ENCODE results near the gene CFAP52.
"Not testable (repeated sequence)": the region's sequence is repeated elsewhere in the genome, so short reads cannot be mapped to it uniquely, and the experiment has no call there.

CFAP52 gene

GRCh38 chr17:9606453-9606852, 30.0 kb downstream of the CFAP52 start:
- no peaks in the 10 kb centered on the region for H3K9me3 Mint-ChIP-seq
- no peaks in the 10 kb centered on the region for H3K4me1 Mint-ChIP-seq (ENCODE audit: low read depth)
- H3K27me3 Mint-ChIP-seq: peaks cover 24% of the 10 kb centered on the region
- H3K27ac Mint-ChIP-seq: no peak overlapping the region
- no peak overlapping the region for H3K4me3 Mint-ChIP-seq
- no peak for DNase-seq
- H3K36me3 Mint-ChIP-seq (ENCODE audit: low read depth): no peaks in the 10 kb centered on the region

DNA sequence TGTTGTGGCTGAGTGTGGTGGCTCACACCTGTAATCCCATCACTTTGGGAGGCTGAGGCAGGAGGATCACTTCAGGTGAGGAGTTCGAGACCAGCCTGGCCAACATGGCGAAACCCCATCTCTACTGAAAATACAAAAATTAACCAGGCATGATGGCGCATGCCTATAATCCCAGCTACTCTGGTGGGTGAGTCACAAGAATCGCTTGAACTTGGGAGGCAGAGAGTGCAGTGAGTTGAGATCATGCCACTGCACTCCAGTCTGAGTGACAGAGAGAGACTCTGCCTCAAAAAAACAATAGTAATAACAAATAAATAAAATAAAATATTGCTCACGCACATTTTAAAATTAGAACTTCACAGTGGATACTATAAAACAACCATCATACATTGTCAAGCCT, 30.6 kb downstream of the CFAP52 start:
- not testable (repeated sequence) for H3K4me1 Mint-ChIP-seq (ENCODE audit: low read depth); H3K9me3 Mint-ChIP-seq; H3K27ac Mint-ChIP-seq; H3K36me3 Mint-ChIP-seq (ENCODE audit: low read depth); DNase-seq; H3K4me3 Mint-ChIP-seq
- H3K27me3 Mint-ChIP-seq: peaks cover 26% of the 10 kb centered on the region

DNA sequence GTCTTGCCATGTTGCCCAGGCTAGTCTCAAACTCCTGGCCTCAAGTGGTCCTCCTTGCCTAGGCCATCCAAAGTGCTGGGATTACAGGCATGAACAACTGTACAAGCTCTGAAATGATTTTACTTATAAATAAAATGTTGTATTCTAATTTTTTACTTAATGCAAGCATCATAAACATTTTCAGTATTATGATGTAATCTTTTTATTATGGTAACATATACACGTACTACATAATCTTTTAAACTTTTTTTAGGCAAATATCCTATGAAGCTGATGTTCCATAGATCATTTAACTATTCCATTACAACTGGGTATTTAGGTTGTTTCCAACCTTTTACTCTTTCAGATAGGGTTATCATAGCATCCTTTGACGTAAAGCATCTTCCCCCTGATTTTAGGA, 35.1 kb downstream of the CFAP52 start:
- H3K9me3 Mint-ChIP-seq: no peaks in the 10 kb centered on the region
- DNase-seq: no peak
- H3K27me3 Mint-ChIP-seq: peaks cover 20% of the 10 kb centered on the region
- H3K27ac Mint-ChIP-seq: no peak overlapping the region
- H3K4me3 Mint-ChIP-seq: no peak overlapping the region
- H3K4me1 Mint-ChIP-seq (ENCODE audit: low read depth): no peaks in the 10 kb centered on the region
- H3K36me3 Mint-ChIP-seq (ENCODE audit: low read depth): no peaks in the 10 kb centered on the region

DNA sequence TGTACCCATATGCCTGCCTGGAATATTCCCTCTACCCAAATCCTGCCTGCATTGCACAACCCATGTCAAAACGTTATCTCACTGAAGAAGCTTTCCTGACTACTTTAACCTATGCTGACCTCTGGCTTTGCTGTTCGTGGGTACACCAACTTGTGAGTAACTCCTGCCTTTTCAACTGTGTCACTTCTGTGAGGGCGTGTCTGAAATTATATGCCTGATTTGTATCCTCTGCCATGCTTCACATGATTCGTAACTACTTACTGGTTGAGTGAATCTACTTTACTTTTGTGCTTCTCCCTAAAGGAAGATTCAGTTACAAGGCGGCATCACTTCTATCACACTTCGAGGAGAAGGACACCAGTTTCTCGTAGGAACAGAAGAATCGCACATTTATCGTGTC, 35.6 kb downstream of the CFAP52 start:
- Mint-ChIP-seq H3K27ac (no peak overlapping the region), H3K4me1 (ENCODE audit: low read depth) (no peaks in the 10 kb centered on the region), H3K4me3 (no peak overlapping the region), H3K36me3 (ENCODE audit: low read depth) (no peaks in the 10 kb centered on the region), H3K27me3 (peaks cover 20% of the 10 kb centered on the region), H3K9me3 (no peaks in the 10 kb centered on the region)
- no peak for DNase-seq

DNA sequence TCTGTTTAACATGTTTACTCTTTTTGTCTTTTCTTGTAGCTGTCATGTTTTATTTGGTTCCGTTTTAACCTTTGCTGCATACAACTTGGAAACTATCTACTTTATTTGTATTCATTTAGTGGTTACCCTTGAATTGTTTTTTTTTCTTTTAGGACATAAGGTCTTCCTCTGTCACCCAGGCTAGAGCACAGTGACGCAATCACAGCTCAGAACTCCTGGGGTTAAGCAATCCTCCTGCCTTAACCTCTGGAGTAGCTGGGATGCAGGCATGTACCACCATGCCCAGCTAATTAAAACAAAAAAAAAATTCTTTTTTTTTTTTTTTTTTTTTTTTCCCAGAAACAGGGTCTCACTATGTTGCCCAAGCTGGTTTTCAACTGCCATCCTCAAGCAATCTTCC, 39.0 kb downstream of the CFAP52 start:
- Mint-ChIP-seq H3K4me3 (no peak overlapping the region), H3K36me3 (ENCODE audit: low read depth) (no peaks in the 10 kb centered on the region), H3K27ac (no peak overlapping the region), H3K9me3 (no peaks in the 10 kb centered on the region), H3K27me3 (peaks cover 16% of the 10 kb centered on the region), H3K4me1 (ENCODE audit: low read depth) (no peaks in the 10 kb centered on the region)
- DNase-seq: no peak

- Mint-ChIP-seq H3K27me3 (no peaks in the 10 kb centered on the region), H3K4me3 (no peak overlapping the region), H3K4me1 (ENCODE audit: low read depth) (no peaks in the 10 kb centered on the region), H3K27ac (no peak overlapping the region), H3K9me3 (peaks cover 22% of the 10 kb centered on the region), H3K36me3 (ENCODE audit: low read depth) (no peaks in the 10 kb centered on the region)
- no peak for DNase-seq
Observed at GRCh38 chr17:9622961-9623360, 46.5 kb downstream of the CFAP52 start.

- no peak overlapping the region for H3K4me3 Mint-ChIP-seq
- peaks cover 22% of the 10 kb centered on the region for H3K27me3 Mint-ChIP-seq
- no peak for DNase-seq
- peaks cover 10% of the 10 kb centered on the region for H3K9me3 Mint-ChIP-seq
- H3K4me1 Mint-ChIP-seq (ENCODE audit: low read depth): no peaks in the 10 kb centered on the region
- H3K36me3 Mint-ChIP-seq (ENCODE audit: low read depth): no peaks in the 10 kb centered on the region
- H3K27ac Mint-ChIP-seq: no peak overlapping the region
Observed at GRCh38 chr17:9628509-9628908, 52.1 kb downstream of the CFAP52 start.

GRCh38 chr17:9632741-9633140, 56.3 kb downstream of the CFAP52 start:
- no peaks in the 10 kb centered on the region for H3K36me3 Mint-ChIP-seq (ENCODE audit: low read depth)

GRCh38 chr17:9635340-9635739, 58.9 kb downstream of the CFAP52 start:
- peaks cover 43% of the 10 kb centered on the region for H3K27me3 Mint-ChIP-seq
- H3K36me3 Mint-ChIP-seq (ENCODE audit: low read depth): no peaks in the 10 kb centered on the region
- H3K9me3 Mint-ChIP-seq: no peaks in the 10 kb centered on the region
- H3K4me3 Mint-ChIP-seq: no peak overlapping the region
- H3K27ac Mint-ChIP-seq: no peak overlapping the region
- H3K4me1 Mint-ChIP-seq (ENCODE audit: low read depth): no peaks in the 10 kb centered on the region
- no peak for DNase-seq

More at GRCh38 chr17:9632741-9633140, 56.3 kb downstream of the CFAP52 start:
- Mint-ChIP-seq H3K27ac (no peak overlapping the region), H3K4me1 (ENCODE audit: low read depth) (no peaks in the 10 kb centered on the region), H3K9me3 (no peaks in the 10 kb centered on the region), H3K4me3 (no peak overlapping the region), H3K27me3 (peaks cover 34% of the 10 kb centered on the region)
- DNase-seq: no peak

DNA sequence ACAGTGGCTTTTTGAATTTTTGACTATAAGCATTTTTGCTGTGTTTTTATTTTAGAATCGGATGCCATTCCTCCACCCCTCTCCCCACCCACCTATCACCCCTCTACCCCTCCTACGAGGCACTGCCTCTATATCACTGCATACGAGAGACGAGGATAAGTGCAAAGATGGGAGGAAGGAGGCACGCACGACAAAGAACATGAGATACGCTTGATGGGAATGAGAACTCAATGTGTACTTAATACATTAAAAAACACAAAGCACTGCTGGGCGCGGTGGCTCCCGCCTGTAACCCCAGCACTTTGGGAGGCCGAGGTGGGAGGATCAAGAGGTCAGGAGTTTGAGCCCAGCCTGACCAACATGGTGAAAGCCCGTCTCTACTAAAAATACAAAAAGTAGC, 60.1 kb downstream of the CFAP52 start:
- peaks cover 44% of the 10 kb centered on the region for H3K27me3 Mint-ChIP-seq
- no peak overlapping the region for H3K4me3 Mint-ChIP-seq
- DNase-seq: no peak
- H3K4me1 Mint-ChIP-seq (ENCODE audit: low read depth): no peaks in the 10 kb centered on the region
- H3K9me3 Mint-ChIP-seq: no peaks in the 10 kb centered on the region
- H3K27ac Mint-ChIP-seq: no peak overlapping the region
- no peaks in the 10 kb centered on the region for H3K36me3 Mint-ChIP-seq (ENCODE audit: low read depth)

DNA sequence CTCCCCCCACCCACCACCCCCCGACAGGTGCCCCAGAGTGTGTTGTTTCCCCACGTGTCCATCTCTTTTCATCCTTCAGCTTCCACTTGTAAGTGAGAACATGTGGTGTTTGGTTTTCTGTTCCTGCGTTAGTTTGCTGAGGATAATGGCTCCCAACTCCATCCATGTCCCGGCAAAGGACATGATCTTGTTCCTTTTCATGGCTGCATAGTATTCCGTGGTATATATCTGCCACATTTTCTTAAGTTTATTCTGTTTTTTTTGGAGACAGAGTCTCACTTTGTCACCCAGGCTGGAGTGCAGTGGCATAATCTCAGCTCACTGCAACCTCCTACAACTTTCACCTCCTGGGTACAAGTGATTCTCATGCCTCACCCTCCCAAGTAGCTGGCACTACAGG, 63.9 kb downstream of the CFAP52 start:
- H3K27me3 Mint-ChIP-seq: peaks cover 61% of the 10 kb centered on the region
- H3K4me1 Mint-ChIP-seq (ENCODE audit: low read depth); H3K9me3 Mint-ChIP-seq; H3K36me3 Mint-ChIP-seq (ENCODE audit: low read depth); H3K4me3 Mint-ChIP-seq; DNase-seq; H3K27ac Mint-ChIP-seq: not testable (repeated sequence)

DNA sequence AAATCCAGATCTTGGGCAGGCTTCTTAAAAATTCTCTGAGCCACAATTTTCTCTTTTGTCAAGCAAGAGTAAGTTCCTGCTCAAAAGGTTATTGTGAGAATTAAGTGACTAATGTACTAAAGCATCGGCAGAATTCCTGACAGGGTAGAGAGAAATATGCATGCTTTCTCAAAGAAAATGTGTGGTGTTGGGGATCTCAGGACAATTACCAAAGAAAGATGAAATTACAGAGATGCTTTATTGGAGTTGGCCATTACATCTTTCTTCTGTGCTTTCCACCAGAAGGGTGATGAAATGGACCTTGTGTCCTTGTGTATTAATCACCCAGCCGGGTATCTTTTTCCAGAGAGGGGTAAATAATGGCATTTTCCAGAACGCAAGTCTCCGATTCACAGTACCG, 67.2 kb downstream of the CFAP52 start:
- H3K9me3 Mint-ChIP-seq: no peaks in the 10 kb centered on the region
- H3K27me3 Mint-ChIP-seq: peaks cover 76% of the 10 kb centered on the region
- no peaks in the 10 kb centered on the region for H3K36me3 Mint-ChIP-seq (ENCODE audit: low read depth)
- H3K4me1 Mint-ChIP-seq (ENCODE audit: low read depth): peaks cover 14% of the 10 kb centered on the region
- H3K4me3 Mint-ChIP-seq: no peak overlapping the region
- no peak for DNase-seq
- no peak overlapping the region for H3K27ac Mint-ChIP-seq

DNA sequence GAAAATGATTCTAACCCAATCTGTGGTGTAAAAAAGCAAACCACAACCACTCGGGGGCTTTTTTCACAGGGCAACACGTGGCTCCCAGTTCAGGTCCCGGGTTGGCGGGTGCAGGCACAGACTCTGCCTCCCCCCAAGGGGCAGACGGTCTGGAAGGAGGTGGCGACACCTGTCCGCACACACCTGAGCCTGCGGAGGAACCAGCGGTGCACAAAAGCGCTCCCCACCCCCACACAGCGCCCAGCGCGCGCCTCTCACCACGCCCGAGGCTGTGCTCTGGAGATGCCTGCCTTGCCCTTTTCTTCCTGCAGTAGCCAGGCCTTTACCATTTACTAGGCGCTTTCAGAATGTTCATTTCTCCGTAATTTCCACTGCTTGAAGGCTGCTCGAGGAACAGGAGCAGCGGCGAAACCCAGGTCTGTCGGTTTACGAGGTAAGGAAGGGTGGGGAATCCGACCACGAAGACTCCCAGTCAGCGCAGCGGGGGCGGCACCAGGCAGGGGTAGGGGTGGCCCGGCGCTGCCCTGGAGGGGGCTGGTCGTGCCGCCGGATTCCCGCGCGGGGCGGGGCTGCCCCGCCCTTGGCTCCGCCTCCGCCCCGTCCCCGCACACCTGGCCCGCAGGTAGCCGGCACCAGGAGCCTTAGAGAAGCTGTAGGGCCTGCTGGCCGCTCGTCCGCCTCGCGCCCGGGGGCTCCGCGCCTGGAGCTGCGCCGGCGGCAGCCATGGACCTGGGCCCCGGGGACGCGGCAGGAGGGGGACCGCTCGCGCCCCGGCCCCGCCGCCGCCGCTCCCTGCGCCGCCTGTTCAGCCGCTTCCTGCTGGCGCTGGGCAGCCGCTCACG, 68.7 kb downstream of the CFAP52 start, which contains the start of gene USP43:
Gene USP43, plus strand, starts transcription at position 608 of the 842 bp plus-strand sequence. Its CDS starts 116 bp downstream, at position 724.
- peak within 1 kb of the TSS; percentile 76 for H3K4me3 Mint-ChIP-seq
- DNase-seq: peak; percentile 55
- peak within 1 kb of the TSS; percentile 64 for H3K27ac Mint-ChIP-seq

GRCh38 chr17:9645851-9646545, 69.6 kb downstream of the CFAP52 start:
- H3K27me3 Mint-ChIP-seq: peaks cover 64% of the 10 kb centered on the region

More for the DNA sequence above, 68.7 kb downstream of the CFAP52 start, which contains the start of gene USP43:
- peaks cover 70% of the 10 kb centered on the region for H3K27me3 Mint-ChIP-seq
- H3K4me1 Mint-ChIP-seq (ENCODE audit: low read depth): peaks cover 14% of the 10 kb centered on the region
- H3K36me3 Mint-ChIP-seq (ENCODE audit: low read depth): no peaks in the 10 kb centered on the region
- no peaks in the 10 kb centered on the region for H3K9me3 Mint-ChIP-seq

GRCh38 chr17:9646546-9646885, 70.1 kb downstream of the CFAP52 start:
- Mint-ChIP-seq H3K27ac (no peak overlapping the region), H3K36me3 (ENCODE audit: low read depth) (no peaks in the 10 kb centered on the region), H3K4me1 (ENCODE audit: low read depth) (peaks cover 14% of the 10 kb centered on the region), H3K4me3 (peak overlapping the region; percentile 60), H3K9me3 (no peaks in the 10 kb centered on the region), H3K27me3 (peaks cover 66% of the 10 kb centered on the region)
- no peak for DNase-seq

More at GRCh38 chr17:9645851-9646545, 69.6 kb downstream of the CFAP52 start:
- peak overlapping the region; percentile 60 for H3K4me3 Mint-ChIP-seq
- DNase-seq: peak; percentile 47
- H3K4me1 Mint-ChIP-seq (ENCODE audit: low read depth): peaks cover 14% of the 10 kb centered on the region
- no peaks in the 10 kb centered on the region for H3K9me3 Mint-ChIP-seq
- H3K27ac Mint-ChIP-seq: no peak overlapping the region
- no peaks in the 10 kb centered on the region for H3K36me3 Mint-ChIP-seq (ENCODE audit: low read depth)
